HG02588 (cell line): ENCODE results near the gene CEP350.

ENCODE experiments used
- ATAC-seq: cut with Tn5 transposase; IDR thresholded peaks from one replicate; pipeline ENCODE4 v1.9.1; 2021; ENCODE audit warnings: mild to moderate bottlenecking, moderate library complexity; ENCODE audit not compliant: unreplicated experiment

Gene CEP350

DNA sequence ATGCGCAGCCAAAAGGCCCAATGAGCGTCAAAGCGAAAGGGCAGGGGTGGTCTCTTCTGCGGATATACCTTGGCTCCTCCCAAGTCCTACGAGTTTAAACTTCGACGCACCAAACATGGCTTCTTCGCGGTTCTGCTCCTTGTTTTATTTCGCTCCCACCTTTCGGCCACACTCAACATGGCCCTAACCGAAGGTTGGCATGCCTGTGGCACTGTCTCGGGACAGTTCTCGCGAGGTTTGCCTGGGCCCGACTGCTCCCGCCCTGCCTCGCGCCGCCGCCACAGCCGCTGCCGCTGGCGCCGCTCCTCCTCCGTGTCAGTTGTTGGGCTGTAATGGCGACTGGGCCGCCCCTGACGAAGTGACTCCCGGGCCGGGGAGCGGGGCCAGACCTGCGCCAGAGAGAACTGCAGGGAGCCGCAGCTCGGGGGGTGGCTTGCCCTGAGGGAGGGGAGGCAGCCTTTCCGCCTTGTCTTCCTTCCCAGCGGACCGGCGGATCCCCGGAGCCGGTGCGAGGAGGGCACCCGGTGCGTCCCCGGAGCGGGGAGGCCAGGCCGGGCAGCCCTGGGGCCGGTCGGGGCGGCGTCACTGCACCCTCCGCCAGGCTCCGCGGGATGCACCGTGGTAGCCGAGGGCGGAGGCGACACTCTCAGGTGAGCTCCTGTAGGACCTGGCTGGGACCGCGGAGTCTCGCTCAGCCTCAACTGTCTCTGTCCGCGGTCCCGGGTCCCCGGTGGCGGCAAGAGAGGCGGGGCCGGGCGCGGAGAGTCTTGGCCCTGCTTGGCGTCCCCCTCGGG is at the start of gene CEP350:
CEP350 (plus strand) TSS at position 318 of the 794 bp plus-strand sequence. CDS start 31,372 bp downstream, outside the sequence.
- peak; percentile 90 for ATAC-seq

DNA sequence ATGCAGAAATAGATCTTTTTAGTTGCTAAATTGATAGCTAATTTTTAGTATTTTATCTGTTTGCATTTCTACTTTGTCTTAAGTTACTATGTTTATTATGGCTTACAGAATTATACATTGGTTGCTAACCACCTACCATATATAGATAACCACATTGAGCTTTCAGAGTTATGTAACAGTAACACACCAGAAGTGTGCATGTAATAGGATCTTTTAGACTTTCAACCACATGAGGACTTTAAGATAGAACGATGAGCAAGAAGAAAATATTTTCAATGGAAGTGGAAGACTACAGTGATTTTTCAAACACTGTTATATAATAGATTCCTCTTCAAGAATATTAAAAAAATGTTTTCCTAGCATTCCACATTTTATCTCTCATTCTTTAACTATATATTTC is 43.7 kb upstream of the CEP350 start:
- ATAC-seq = no peak

DNA sequence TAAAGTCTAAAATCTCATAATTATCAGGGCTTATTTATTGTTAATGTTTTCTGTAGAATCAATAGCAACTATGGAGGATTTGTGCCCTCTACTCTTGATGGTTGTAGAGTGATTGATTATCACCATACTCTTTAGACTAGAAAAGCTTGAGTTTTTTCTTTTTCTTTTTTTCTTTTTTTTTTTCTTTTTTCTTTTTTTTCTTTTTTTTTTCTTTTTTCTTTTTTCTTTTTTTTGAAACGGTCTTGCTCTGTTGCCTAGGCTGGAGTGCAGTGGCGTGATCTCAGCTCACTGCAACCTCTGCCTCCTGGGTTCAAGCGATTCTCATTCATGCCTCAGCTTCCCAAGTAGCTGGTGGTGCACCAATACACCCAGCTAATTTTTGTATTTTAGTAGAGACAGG is 42.8 kb upstream of the CEP350 start:
- ATAC-seq = no peak

- ATAC-seq = no peak
Observed at GRCh38 chr1:179917601-179918429, 36.8 kb upstream of the CEP350 start.

GRCh38 chr1:179921472-179921871 is 33.1 kb upstream of the CEP350 start:
- no peak for ATAC-seq

- ATAC-seq = no peak
Observed at GRCh38 chr1:179921981-179922872, 32.4 kb upstream of the CEP350 start.

DNA sequence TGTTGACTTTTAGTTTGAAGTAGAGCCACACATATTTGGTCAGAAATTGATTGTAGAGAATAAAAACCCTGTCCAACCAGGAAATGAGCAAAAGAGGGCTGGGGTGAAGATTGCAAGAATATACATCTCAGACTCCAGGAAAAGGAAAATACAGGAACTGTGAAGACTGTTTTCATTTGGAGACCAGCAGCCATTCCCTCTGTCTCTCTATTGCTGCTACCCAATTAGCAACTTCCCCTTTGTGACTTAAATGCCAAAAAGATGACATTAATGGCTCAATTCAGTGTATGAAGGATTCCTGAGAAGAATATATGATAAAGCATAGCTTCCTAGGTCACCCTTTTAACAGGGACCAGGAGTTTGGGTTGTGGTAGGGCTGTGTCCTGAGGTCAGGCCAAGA is 31.6 kb upstream of the CEP350 start:
- ATAC-seq = no peak

- ATAC-seq = peak; percentile 59
Observed at GRCh38 chr1:179924268-179924667, 30.3 kb upstream of the CEP350 start.

DNA sequence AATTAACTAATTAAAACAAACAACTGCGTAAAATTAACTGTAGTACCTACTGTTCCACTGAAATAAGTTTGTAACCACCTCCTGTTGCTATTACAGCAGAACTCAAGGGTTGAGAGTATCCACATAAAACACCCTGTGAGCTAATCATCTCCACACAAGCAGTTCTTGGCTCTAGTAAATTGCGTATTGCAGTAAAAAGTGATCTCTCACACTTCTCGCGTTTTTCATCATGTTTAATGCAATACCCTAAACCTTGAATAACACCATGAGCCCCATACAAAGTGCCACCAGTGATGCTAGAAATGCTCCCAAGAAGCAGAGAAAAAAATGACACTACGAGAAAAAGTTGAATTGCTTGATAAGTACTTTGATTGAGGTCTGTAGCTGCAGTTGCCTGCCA is 29.3 kb upstream of the CEP350 start:
- ATAC-seq = no peak

- ATAC-seq = no peak
Observed at GRCh38 chr1:179925922-179926849, 28.4 kb upstream of the CEP350 start.

GRCh38 chr1:179926850-179927205 is 27.8 kb upstream of the CEP350 start:
- ATAC-seq = no peak

GRCh38 chr1:179929955-179930798 is 24.4 kb upstream of the CEP350 start:
- no peak for ATAC-seq

GRCh38 chr1:179930867-179931266 is 23.7 kb upstream of the CEP350 start:
- ATAC-seq = no peak

DNA sequence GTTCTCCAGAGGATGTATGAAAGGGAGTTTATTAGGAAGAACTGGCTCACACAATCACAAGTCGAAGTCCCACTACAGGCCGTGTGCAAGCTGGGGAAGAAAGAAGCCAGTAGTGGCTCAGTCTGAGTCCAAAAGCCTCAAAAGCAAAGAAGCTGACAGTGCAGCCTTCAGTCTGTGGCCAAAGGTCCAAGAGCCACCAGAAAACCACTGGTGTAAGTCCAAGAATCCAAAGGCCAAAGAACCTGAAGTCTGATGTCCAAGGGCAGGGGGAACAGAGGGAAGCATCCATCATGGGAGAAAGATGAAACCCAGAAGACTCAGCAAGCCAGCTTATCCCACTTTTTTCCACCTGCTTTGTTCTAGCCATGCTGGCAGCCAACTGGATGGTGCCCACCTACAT is 21.4 kb upstream of the CEP350 start:
- ATAC-seq = no peak

GRCh38 chr1:179935909-179936496 is 18.6 kb upstream of the CEP350 start:
- ATAC-seq = no peak

DNA sequence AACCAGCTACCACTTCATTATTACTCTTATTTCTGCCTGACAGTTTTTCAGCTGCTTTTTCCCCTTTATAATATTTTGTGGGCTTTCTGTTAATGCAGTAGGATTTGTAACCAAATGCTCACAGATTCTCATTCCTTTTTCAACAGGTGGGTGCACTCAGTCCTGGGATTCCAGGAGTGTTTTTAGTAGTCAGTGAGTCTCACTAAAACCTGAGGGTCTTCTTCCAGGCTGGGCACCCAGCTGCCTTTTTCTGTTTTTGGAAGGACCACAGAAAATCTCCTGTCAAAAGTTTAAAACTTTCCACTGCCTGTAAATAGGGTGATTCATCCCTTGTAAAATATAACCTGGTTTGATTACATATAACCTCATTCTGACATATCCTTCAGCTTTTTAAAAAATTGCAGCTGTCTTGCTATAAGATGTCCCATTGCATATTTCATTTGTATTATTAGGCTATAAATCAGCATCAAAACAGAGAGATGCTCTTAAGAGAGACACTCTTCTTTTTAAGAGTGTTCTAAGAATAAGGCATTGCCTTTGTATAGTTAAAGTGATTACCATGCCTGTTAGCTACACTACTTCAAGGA is 16.8 kb upstream of the CEP350 start:
- no peak for ATAC-seq

DNA sequence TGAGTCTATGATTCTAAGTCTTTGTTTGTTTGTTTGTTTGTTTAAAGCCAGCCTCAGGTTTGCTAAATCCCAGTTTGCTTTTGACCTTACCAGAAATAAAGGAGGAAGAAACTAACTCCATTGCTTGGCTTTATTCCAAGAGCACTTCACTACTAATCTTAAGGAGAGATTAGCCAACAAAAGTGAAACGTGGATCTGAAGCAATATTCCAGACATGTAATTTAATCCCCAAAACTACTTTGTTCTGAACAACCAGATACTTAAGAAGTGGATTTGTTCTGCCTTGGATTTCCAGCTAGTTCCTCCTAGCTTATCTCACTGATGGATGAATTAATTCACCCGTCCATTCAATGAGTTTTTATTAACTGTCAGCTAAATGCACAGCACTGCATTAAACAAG is 15.9 kb upstream of the CEP350 start:
- no peak for ATAC-seq

- ATAC-seq = no peak
Observed at GRCh38 chr1:179939941-179940340, 14.7 kb upstream of the CEP350 start.
